H1 (cell line): Measurements from ENCODE around the gene SGSM1.

ENCODE experiments used
- CHD2 ChIP-seq: IDR thresholded peaks from 2 replicates; pipeline ENCODE4 v1.6.1; 2012; ENCODE audit warnings: low read length, improper control_type of control experiment
- CTCF ChIP-seq, 3 experiments: IDR thresholded peaks; 1 replicate in 2 of 3; 2 replicates in 1 of 3; pipeline versions ENCODE4 v1.5.1 to v1.6.1; 2011; ENCODE audit warnings: low read length in 3 of 3, mild to moderate bottlenecking in 3 of 3, inconsistent platforms in 2 of 3, low read depth in 1 of 3, moderate library complexity in 1 of 3; ENCODE audit not compliant: insufficient read depth in 1 of 3; ENCODE audit errors: control extremely low read depth in 1 of 3
- EGR1 ChIP-seq: IDR thresholded peaks from 2 replicates; pipeline ENCODE4 v1.6.1; 2011; ENCODE audit warnings: low read depth, low read length, borderline replicate concordance
- EP300 ChIP-seq, 2 experiments: IDR thresholded peaks; 1 replicate in 1 of 2; 2 replicates in 1 of 2; pipeline ENCODE4 v1.6.1; 2011 to 2012; ENCODE audit warnings: low read depth in 2 of 2, low read length in 2 of 2, mild to moderate bottlenecking in 2 of 2, borderline replicate concordance in 1 of 2, inconsistent platforms in 1 of 2, moderate library complexity in 1 of 2
- KDM1A ChIP-seq: fragments of 200-600, 300-600 bp; sonication (generic); IDR thresholded peaks from 2 replicates; pipeline ENCODE4 v1.7.1; 2016; ENCODE audit warnings: mild to moderate bottlenecking, low read length, borderline replicate concordance
- MAFK ChIP-seq: IDR thresholded peaks from 2 replicates; pipeline ENCODE4 v1.6.1; 2012; ENCODE audit warnings: low read depth, mild to moderate bottlenecking, improper control_type of control experiment, low read length
- NRF1 ChIP-seq: IDR thresholded peaks from 2 replicates; pipeline ENCODE4 v1.6.1; 2011; ENCODE audit warnings: mild to moderate bottlenecking, low read depth, low read length, improper control_type of control experiment
- POLR2AphosphoS5 ChIP-seq: IDR thresholded peaks from 2 replicates; pipeline ENCODE4 v1.6.1; 2011; ENCODE audit warnings: low read depth, low read length
- RAD21 ChIP-seq, 2 experiments: IDR thresholded peaks in 1 of 2; conservative IDR thresholded peaks in 1 of 2; 2 replicates each; pipeline ENCODE4 v1.6.1; 2011; ENCODE audit warnings: low read depth in 2 of 2, low read length in 2 of 2, improper control_type of control experiment in 1 of 2, inconsistent platforms in 1 of 2, mild to moderate bottlenecking in 1 of 2, moderate library complexity in 1 of 2
- ZNF274 ChIP-seq: IDR thresholded peaks from 2 replicates; pipeline ENCODE4 v1.7.0; 2012; ENCODE audit warnings: low read length, borderline replicate concordance; ENCODE audit errors: extremely low read depth
- TF ChIP-seq, protein P1 (sequence below): IDR thresholded peaks from 2 replicates; pipeline ENCODE4 v1.6.1; 2012; ENCODE audit warnings: inconsistent platforms
- TF ChIP-seq, protein P2 (sequence below): IDR thresholded peaks from 2 replicates; pipeline ENCODE4 v1.6.1; 2011; ENCODE audit warnings: low read depth, mild to moderate bottlenecking, low read length; ENCODE audit not compliant: insufficient read depth

DNA sequence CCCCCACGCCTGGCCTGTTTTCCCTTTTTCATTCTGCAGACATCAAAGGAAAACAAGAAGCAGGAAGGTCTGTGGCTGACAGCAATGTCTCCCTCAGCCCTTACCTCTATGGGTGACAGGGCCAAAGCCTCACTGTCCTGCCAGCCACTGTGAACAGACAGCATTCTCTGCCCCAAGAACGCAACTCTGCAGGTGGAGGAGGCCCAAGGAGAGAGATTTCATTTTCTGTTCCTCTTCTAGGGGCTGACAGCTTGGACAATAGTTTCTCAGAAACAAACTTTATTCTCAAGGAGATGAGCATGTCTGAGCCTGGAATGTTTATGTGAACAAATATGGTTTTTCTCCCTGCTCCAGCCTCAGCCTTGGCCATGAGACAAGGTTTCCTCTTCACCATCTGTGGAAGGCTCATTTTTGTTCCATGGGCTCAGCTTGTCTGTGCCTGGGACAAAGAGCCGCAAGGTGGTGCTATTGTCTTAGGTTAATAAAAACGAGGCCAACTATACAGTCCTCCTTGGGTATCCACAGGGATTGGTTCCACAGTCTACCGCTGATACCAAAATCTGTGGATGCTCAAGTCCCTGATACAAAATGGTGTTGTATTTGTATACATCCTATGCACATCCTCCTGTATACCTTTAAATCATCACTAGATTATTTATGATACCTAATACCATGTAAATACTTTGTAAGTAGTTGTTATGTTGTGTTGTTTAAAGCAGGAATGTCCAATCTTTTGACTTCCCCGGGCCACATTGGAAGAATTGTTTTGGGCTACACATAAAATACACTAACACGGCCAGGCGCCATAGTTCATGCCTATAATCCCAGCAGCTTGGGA is 37.3 kb upstream of the SGSM1 start:
- TF ChIP-seq, protein P1, sequence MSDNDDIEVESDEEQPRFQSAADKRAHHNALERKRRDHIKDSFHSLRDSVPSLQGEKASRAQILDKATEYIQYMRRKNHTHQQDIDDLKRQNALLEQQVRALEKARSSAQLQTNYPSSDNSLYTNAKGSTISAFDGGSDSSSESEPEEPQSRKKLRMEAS: no peak
- no peak for TF ChIP-seq EGR1
- TF ChIP-seq RAD21 (IDR thresholded peaks at IDR 0.05 in 1 of 2, conservative IDR thresholded peaks at IDR 0.05 in 1 of 2; ENCODE audit: low read depth in 2 of 2, low read length in 2 of 2): peak; percentile 82 to 85
- TF ChIP-seq ZNF274: no peak
- peak; percentile 47 to 82 (median 65) for TF ChIP-seq CTCF (IDR thresholded peaks at IDR 0.05; ENCODE audit: control extremely low read depth in 1 of 3, insufficient read depth in 1 of 3, low read depth in 1 of 3, low read length in 3 of 3)
- no peak for TF ChIP-seq POLR2AphosphoS5
- TF ChIP-seq MAFK: no peak
- TF ChIP-seq, protein P2, sequence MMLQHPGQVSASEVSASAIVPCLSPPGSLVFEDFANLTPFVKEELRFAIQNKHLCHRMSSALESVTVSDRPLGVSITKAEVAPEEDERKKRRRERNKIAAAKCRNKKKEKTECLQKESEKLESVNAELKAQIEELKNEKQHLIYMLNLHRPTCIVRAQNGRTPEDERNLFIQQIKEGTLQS: no peak
- TF ChIP-seq KDM1A: no peak
- no peak for TF ChIP-seq NRF1
- TF ChIP-seq EP300 (IDR thresholded peaks at IDR 0.05; ENCODE audit: borderline replicate concordance in 1 of 2, low read depth in 2 of 2, low read length in 2 of 2): no peak
- TF ChIP-seq CHD2: no peak
